NOMO-1 treated with dmso at 0.1 percent for 144 hours (cell line): ENCODE data around the gene TPD52L1.

ENCODE experiments used
- DNase-seq: peaks from one replicate; lab custom pipeline; 2025; ENCODE audit not compliant: unreplicated experiment; lab: John Stamatoyannopoulos, UW

The TPD52L1 gene

DNA sequence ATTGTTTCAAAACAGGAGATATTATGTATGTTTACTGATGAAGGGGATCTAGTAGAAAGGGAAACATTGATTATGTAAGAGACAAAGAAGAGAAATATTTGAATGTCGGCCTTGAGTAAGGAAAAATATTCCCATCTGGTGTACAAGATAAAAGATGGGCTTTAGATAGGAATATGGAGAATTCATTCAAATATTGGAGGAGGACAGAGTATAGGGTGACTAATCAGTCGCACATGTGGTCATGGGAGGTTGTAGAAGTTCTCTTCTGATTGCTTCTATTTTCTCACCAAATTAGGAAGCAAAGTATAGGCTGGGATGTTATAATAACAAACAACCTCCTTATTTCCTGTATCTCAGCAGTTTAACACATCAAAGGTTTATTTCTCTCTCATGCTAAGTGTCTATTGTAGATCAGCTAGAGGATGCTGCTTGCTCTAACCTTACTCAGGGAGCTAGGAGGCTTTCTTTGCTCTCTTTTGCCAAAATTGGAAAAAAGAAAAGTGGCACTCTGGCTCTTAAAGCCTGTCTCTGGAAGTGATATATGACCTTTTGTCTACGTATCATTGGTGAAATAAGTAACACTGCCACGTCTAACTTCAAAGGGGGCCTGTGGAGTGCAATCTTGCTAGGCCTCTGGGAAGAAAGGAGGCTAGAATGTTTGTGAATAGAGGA is 149.4 kb downstream of the TPD52L1 start:
- DNase-seq: no peak

DNA sequence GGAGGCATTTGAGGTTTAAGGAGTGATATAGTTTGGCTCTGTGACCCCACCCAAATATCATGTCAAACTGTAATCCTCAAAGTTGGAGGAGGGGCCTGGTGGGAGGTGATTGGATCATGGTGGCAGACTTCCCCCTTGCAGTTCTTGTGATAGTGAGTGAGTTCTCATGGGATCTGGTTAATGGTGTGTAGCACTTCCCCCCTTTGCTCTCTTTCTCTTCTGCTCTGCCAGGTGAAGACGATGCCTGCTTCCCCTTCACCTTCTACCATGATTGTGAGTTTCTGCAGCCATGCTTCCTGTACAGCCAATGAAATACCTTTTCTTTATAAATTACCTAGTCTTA is 149.9 kb downstream of the TPD52L1 start:
- DNase-seq: no peak

DNA sequence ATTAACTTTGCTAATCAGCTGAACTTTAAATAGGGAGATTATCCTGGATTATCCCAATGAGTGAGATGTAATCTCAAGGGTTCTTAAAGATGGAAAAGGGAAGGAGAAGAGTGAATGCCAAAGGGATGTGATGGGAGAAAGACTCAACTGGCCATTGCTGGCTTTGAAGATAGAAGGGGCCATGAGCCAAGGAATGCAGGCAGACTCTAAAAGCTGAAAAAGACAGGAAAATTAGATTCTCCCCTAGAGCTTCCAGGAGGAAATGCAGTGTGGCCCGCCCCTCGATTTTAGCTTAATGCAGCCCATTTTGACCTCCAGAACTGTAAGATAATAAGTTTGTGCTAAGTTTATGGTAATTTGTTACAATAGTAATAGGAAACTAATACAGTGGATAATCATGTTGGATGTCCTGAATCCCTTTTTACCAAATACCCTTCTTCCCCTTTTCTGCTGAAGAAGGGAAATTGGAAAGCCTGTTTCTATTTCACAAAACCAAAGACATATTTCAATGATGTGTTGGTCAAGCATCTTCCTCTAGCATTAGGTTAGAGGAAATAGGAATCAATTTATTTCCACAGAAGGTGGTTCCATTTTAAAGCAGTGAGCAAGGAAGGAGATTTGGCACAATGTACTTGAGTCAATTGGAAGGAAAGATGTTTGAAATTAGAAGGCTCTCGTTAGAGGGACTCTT is 151.5 kb downstream of the TPD52L1 start:
- no peak for DNase-seq

DNA sequence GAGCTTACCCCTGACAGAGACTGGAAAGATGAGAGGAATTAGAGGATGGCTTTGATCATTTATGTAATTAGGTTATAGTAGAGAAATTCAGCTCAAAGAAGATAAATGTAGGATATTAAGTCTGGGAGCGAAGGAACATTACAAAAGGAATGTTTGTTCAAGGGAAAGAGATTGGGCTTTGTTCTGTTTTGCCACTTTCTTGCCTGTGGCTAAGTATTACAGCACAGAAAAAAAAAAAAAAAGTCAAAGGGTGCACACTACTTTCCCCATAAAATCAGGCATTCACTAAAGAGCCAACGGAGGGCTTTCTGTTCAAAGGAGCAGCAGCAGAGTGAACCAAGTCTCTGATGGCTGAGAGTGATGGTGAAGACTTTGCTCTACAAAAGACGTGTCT is 153.2 kb downstream of the TPD52L1 start:
- no peak for DNase-seq

DNA sequence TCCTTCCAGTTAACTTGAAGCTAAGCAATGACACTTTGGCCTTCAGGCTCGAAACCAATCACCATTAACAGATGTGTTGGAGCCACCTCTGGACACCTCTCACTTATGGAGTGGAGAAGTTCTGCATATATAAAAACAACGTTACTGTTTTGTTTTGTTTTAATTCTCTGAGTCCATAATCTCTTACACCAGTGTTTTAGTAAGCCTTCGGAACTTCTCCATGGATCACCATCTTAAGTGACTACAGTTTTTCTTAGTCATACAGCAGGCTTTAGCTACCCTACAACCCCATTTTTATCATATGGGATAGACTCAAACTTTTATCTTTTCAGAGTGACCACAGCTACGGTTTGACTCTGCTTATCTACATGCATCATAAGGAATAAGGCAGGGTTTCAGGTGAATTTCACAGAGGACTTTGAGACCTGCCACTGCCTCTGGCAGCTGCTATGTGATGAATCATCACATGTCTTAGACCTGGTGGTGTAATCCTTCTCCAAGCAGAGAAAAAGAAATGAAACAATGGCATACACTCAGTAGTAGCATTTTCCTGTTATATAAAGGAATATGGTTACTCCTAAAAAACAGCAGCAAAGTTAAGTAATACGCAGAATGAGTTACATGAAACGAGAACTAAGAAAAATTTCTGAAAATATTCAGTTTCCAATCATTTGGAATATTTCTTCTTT is 153.7 kb downstream of the TPD52L1 start:
- no peak for DNase-seq

DNA sequence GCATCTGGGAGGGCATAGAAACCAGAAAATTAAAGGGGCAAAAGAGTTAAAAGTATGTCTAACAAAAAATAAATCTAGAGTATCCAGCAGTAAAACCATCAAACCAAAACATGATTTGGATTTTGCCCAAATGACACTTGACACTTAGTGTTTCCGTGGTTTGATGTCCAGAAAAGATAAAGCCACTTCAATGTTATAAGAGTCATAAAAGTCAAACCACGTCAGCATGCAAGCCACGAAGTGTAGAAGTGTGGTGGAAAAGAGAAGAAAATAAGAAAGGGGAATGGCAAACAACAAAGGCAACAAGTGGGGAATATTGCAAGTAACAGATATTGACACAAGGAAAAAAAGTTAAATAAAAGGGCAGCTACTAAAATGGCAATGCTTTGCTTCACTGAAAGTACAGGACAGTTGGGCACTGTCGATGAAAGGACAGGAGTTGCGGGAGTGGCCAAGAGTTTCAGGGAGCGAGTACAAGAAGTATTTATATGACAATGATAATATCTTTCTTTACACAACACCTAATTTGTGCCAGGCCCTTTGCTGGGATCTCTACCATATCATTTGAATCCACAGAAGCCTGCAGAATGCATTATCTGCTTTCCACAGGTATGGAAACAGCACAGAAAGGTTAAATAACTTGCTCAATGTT is 154.5 kb downstream of the TPD52L1 start:
- DNase-seq: no peak

DNA sequence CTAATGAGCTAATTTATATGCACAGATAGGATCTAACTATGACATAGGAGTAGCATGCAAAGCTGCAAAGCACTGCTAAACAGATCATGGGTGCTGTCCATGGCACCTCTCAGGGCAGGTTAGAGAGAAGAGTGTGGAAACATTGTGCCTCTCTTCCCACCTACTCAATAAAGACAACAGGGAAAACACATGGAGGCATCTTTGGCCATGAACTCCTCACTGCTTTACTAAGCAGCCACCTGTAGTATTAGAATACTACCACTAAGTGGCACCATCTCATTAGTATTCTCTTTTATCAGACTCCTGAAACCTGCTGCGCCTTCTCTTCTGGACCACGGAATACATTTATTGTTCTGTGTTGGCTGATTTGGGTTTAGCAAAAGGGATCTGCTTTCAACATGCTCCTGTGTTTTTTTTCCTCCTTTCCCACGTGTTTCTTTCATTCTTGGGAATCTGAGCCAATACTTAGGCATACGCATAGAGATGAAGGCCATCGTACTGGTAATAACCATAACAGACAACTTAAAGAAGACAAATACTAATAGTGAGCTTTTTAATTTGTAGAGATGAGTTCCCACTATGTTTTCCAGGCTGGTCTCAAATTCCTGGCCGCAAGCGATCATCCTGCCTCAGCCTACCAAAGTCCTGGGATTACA is 157.5 kb downstream of the TPD52L1 start:
- DNase-seq: peak; percentile 29

DNA sequence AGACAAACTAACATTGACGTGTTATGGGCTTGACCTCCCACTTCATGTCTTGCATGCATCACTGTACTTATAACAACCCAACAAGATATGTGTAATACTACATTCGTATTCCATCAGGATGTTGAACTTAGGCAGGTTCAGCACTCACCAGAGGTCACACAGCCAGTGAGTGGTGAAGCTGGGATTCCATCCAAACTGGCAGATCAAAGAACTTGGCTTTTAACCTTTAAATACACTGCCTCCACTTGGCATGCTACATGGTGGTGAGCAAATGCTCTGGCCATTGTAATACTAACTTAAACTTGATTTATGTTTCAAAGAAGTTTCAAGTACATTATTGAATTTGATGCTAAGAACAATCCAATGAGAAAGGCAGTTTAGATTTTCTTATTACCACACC is 158.9 kb downstream of the TPD52L1 start:
- no peak for DNase-seq

DNA sequence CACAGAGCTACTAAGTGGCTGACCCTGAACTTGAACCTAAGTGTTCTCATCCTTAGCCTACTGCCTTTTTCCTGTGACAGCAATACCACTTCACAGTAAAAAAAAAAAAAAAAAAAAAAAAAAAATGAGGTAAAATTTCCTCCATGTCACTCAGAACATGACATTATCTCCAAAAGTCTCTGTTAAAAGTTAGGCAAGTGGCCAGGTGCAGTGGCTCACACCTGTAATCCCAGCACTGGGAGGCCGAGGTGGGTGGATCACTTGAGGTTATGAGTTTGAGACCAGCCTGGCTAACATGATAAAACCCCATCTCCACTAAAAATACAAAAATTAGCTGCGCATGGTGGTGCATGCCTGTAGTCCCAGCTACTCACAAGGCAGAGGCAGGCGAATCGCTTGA is 159.4 kb downstream of the TPD52L1 start:
- DNase-seq: no peak
